NCI-H1694 treated with DMSO at 0.1 percent for 48 hours (cell line): ENCODE data around the gene FAM149A.

Experiments
- DNase-seq: peaks from one replicate; lab custom pipeline; 2025; lab: John Stamatoyannopoulos, UW

FAM149A gene

GRCh38 chr4:186202490-186203140, 98.1 kb downstream of the FAM149A start:
- DNase-seq = no peak

DNA sequence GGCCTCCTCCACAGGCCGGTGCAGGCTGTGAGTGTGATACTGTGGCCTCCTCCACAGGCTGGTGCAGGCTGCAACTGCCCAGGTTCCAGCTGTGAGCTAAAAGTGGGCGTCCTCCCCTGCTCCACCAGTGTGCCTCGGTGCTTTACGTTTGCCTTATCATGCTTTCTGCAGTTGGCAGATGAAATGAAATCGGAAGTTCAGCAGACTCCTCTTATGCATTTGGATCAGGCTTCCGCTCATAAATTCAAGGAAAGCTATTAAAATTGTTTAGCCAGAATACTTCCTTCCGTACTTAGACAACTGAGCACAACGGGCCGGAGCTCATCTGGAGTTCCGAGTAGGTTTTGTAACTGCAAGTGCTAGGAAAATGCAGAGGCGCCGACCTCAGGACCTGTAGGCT, 98.9 kb downstream of the FAM149A start:
- DNase-seq = no peak

DNA sequence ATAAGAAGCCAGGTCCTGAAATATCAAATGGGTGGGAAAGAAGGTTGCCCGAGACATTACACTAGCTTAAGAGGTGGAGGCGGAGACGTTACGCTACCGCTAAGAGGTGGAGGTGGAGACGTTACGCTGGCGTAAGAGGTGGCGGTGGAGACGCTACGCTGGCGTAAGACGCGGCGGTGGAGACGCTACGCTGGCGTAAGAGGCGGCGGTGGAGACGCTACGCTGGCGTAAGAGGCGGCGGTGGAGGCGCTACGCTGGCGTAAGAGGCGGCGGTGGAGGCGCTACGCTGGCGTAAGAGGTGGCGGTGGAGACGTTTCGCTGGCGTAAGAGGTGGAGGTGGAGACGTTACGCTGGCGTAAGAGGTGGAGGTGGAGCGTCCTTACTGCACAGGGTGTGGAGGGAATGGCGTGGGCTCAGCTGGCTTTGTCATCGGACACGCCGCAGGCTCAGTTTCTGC, 99.6 kb downstream of the FAM149A start:
- no peak for DNase-seq

DNA sequence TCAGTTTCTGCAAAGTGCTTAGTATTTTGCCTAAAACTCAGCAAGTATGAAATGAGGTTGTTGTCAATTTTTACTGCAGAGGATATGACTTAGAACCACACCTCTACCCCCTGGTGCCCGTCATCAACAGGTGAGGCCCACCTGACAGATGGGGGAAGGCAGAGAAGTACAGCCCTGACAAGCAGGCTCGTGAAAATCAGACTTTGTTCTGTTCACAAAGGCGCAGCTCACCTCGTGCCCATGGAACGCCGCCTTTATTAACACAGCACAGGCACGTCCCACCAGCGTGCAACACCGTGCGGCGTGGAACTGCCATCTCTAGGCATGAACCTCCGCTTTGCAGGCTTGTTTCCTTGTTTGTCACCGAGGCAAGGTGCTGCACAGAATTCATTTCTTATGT, 100.2 kb downstream of the FAM149A start:
- DNase-seq = no peak

GRCh38 chr4:186205156-186205555, 100.7 kb downstream of the FAM149A start:
- DNase-seq = no peak

- DNase-seq = no peak
Observed at GRCh38 chr4:186216465-186217024, 112.0 kb downstream of the FAM149A start.

- DNase-seq = no peak
Observed at GRCh38 chr4:186217733-186218293, 113.3 kb downstream of the FAM149A start.

DNA sequence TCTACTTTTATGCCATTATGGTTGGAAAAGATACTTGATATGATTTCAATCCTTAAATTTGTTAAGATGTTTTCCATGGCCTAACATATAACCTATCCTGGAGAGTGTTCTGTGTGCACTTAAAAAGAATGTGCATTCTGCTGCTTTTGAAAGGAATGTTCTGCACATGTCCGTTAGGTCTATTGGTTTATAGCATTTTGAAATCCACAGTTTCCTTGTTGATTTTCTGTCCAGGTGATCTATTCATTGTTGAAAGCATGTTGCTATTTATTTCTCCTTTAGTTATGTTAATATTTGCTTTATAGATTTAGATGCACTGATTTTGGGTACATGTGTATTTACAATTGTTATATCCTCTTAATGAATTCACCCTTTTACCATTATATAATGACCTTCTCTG, 117.1 kb downstream of the FAM149A start:
- DNase-seq = no peak
